WTC11 (cell line): ENCODE results near the gene CNOT9.

ENCODE experiments used
- JUN ChIP-seq: sonication (generic); formaldehyde crosslinking; IDR thresholded peaks from 2 replicates; pipeline ENCODE4 v1.8.0; 2023; ENCODE audit warnings: mild to moderate bottlenecking, missing genetic modification reagents
- NR2C2 ChIP-seq: sonication (generic); formaldehyde crosslinking; IDR thresholded peaks from 2 replicates; pipeline ENCODE4 v1.8.0; 2022; ENCODE audit warnings: mild to moderate bottlenecking, missing genetic modification reagents
- TP53 ChIP-seq: sonication (generic); formaldehyde crosslinking; IDR thresholded peaks from 2 replicates; pipeline ENCODE4 v1.8.1; 2023; ENCODE audit warnings: mild to moderate bottlenecking, missing genetic modification reagents
- TF ChIP-seq, protein P1 (sequence below): fragments of 200-600 bp; IDR thresholded peaks from 2 replicates; pipeline ENCODE4 v1.8.0; 2022; ENCODE audit warnings: antibody characterized with exemption

DNA sequence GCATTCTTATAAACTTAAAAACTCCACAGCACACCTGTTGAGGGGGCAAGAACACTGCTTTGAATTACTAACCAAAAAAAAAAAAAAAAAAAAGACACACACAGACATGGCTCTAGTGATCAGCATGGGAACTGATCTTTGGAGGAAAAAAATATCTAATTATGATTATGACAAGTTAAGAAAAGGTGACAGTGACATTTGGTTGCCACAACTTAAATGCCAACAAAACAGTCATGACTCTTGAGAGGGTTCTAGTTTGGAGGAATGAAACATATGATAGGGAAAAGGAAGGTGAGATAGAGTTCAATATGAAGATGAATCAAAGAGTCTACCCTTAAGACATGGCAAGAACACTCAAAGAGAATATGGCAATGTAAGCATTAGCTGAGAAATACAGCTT lies 21.1 kb upstream of the CNOT9 start:
- TF ChIP-seq TP53 (CRISPR knock-in tag) (no peak), JUN (CRISPR knock-in tag) (no peak), NR2C2 (CRISPR knock-in tag) (no peak)
- TF ChIP-seq, protein P1, sequence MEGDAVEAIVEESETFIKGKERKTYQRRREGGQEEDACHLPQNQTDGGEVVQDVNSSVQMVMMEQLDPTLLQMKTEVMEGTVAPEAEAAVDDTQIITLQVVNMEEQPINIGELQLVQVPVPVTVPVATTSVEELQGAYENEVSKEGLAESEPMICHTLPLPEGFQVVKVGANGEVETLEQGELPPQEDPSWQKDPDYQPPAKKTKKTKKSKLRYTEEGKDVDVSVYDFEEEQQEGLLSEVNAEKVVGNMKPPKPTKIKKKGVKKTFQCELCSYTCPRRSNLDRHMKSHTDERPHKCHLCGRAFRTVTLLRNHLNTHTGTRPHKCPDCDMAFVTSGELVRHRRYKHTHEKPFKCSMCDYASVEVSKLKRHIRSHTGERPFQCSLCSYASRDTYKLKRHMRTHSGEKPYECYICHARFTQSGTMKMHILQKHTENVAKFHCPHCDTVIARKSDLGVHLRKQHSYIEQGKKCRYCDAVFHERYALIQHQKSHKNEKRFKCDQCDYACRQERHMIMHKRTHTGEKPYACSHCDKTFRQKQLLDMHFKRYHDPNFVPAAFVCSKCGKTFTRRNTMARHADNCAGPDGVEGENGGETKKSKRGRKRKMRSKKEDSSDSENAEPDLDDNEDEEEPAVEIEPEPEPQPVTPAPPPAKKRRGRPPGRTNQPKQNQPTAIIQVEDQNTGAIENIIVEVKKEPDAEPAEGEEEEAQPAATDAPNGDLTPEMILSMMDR: no peak
